Hematopoietic multipotent progenitor cell treated with erythropoietin and hydrocortisone succinate and interleukin-3 and kit ligand, for 15 days (in vitro differentiated cells): ENCODE measurements around the gene DNAJC7.
"Not testable (repeated sequence)": the region's sequence is repeated elsewhere in the genome, so short reads cannot be mapped to it uniquely, and the experiment has no call there.

Source experiments
- DNase-seq: peaks from one replicate; pipeline ENCODE4 v3.0.0-alpha.2; 2015; ENCODE audit warnings: low spot score

DNAJC7 gene

DNA sequence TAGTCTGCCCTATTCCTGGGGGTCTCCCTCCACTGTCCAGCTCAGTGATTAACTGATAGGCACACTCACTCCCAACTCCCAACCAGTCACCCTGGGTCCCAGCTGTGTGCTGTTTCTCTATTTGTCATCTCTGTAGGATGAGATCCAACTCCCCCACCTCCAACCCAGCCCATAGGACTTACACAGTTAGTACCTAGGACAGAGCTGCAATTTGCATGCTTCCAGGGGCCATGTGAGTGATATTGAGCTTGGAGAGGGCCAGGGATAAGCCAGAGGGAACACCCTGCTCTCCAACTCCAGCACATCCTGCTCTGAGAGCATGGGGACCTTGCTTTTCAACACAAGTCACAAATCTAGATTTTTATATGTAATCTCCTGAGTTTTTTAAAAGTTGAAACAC lies 24.4 kb upstream of the DNAJC7 start:
- no peak for DNase-seq

DNA sequence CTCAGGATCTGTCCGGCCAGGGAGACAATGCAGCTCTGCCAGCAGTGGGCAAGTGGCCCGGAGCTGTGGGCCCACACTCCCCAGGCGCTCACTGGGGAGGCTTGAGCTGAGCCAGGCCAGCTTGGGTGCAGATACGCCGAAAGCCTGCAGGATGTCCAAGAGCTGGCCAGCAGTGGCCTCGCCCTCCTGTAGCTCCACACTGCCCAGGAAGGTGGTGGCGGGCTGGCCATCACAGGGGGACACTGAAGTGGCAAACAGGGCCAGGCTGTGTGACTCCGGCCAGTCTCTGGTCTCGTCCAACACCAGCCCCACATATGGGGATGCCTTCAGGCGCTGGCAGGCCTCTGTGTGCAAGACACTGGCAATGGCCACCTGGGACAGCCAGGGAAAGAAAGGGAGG lies 23.6 kb upstream of the DNAJC7 start:
- no peak for DNase-seq

DNA sequence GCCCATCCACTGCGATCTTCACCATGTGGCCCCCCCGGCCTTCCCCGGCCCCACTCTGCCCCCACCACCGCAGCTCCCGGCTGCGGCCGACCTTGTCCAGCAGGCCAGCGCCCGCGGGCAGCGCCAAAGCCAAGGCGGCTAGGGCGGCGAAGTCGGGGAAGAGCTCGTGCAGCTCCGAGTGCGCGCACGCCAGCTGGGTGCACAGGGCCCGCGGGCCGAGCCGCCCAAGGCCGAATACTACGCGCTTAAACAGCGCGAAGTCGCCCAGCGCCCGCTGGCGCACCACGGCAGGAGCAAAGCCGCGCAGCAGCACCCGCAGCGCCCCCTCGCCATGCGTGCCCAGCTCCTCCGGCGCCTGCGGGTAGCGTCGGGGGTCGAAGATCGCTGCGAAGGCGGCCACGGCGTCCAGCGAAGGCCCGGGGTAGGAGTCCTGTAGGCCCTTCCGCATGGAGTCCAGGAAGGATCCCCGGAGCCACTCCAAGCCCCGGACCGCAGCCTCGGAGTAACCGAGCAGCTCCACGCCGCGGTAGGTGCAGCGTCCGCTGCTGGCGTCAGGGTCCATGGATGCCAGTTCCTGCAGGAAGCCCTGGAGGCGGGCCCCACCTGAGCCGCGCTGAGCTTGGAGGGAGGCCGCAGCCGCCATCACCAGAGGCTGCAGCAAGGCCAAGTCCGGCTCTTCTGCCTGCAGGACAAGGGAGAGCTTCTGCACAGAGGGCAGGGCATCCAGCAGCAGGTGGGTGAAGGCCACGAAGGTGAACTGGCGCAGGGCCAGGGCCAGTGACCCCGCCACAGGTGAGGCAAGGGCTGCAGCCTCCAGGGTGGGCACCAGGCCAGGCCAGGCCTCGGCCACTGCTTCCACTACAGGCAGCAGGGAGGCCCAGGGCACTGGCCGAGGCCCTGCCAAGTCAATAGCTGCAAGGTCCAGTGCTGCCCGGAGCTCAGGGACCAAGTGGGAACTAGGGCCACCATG lies 22.8 kb upstream of the DNAJC7 start:
- DNase-seq: no peak

DNA sequence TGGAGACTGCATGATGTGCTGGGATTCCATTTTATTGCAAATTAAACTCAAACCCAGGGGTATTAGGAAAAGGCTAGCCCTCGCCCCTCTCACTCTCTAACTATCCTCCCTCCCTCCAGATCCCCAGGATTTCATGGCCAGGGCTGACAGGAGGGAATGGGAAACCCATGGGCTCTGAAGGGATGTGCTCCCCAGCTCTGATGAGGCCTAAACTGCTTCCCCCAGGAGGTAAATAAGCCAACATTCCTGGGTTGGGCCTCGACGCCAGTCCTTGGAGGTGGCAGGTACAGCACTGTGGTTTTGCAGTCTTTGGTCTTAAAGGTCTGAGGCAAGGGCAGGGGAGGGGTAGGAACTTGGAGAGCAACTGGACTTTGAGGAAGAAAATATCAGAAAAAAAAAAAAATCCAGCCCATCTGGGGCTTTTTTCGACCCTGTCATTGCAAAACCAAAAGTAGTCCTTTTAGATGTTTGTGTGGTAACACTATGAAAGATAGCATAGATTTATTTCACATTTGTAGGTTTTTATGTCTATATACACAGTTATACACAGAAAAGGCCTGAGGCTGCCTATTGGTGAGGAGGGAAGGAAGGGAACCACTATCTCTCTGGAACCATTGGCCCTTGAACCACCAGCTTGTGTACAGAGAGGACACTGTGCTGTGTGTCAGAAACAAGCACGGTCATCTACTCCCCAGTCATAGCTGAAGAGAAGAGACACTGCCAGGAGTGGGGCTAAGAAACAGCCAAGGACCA lies 21.2 kb upstream of the DNAJC7 start:
- DNase-seq: no peak

DNA sequence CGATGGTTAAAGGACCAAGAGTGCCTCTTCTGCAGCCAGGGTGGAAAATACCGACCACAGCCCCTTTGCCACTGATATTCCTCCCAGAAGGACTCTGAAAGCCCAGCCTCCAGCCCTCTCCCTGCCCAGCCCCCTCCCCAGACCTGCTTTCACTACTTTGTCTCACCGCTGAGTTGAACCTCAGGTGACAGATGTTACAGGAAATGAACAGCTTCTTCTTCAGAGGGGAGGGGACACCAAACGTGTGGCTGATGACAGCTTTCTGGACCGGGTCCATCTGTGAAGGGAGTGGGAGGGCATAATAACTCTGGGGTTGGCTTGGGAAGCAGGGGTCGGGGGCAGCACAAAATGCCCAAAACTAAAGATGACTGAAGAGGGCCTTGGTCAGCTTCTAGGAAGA lies 16.8 kb upstream of the DNAJC7 start:
- DNase-seq: no peak

DNA sequence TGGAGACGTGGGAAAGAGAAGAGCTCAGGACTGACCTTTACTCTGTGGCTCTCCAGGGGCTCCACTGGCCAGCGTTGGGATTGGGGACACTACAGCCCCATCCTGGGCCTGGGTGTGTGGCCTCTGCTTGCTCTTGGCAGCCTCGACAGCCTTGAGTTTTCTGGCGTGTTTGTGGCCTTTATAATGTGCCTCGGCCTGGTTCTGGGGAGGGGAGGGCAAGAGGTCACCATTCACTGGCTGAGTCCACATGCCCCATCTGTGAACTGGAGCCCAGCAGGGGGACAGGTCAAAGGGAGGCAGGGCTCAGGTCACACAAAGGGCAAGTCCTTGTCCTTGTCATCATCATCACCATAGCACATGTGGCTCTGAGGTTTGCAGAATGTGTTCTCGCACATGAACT lies 14.3 kb upstream of the DNAJC7 start:
- no peak for DNase-seq

DNA sequence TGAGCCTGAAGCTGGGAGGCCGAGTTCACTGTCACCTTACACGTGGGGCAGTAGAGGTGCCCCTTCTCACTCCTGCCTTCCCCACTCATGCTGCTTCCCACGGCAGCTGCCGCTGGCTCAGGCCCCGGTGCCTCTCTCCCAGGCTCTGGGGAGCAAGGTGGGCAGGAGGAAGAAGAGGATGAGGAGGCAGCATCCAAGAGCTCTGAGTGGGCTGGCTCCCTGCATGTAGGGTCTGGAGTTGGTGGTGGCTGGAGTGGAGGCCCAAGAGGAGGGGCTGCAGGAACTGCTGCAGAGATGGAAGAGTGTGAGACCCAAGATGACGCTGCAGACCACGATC lies 11.5 kb upstream of the DNAJC7 start:
- no peak for DNase-seq

DNA sequence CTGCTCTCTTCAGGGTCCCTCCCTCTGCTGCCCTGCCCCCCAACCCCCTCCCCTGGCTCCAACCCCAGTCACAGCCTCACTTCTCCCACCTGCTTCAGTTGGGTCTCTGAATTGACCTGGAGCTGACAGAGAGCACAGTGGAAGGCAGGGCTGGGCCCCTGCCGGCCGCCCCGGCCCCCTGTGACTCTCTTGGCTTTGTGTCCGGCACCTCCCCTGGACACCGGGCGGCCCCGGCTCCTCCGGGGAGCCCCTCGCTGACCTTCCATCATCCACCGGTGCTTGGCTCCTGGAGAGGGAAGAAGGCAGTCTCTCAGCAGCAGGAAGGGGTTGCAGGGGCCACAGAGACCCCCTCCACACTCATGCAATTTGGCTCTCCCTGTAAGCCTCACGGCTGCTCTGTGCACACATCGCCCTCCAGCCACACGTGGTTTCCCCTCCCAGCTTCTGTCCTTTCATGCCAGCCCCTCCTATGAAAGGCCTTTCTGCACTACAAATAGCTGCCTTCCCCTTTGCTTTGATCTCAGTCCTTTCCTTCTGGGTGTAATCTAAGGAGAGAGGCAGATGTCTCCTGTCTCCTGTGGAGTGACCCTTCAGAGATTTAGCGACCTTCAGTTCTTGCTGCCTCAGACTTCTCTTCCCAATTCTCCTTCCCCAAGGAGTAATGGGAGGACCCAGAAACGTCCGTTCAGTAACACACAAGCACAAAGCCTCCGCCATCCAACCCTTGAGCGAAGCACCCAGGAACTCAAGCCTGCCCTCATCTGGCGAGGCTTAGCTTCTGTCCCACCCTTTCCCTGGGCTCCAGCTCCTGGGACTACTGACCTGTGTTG lies 10.9 kb upstream of the DNAJC7 start:
- DNase-seq: no peak

DNA sequence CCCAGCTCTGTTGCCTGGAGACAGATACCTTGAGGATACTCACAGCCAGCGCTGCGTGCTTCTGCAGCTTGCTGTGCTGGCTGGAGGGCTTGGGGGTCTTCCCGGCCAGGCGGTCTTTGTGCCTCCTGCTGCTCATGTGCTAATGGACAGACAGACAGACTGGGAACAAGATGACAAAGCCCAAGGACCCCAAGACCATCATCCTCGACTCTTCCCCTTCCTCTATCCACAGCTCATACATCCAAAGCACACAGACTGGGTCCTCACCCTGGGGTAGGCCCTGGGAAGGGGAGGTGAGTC lies 10.3 kb upstream of the DNAJC7 start:
- DNase-seq: no peak

DNA sequence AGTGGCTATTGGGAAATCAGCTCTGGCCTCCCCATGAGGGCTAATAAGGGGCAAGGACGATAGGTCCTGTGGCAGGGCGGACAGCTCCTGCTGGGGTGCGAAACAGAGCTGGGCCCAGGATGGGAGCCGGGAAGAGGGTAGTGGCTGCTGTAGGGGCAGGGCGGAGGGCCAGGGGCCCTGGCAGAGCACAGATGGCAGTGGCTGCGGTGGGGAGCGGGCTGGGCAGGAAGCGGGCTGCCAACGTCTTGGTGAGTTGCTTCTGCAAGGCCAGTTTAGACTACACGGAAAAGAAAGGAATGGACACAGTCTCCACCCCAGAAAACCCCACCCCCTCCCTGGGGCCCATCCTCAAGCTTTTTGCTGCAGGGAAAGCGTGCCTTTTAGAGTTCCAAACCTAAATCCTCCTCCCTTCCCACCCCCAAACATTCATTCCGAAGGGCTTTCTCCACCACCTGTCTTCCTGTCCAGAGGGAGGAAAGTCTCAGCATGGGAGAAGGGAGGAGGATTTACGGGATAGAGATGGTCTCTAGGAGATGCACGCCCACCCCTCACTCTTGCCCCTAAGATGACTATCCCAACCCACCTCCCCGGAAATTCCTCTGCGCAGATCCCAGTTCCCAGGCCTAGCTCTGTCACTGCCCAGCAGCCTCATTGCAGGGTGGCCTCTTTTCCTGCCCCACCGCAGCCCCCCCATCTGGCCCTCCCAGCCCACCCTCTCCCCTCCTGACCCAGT lies 9.8 kb upstream of the DNAJC7 start:
- no peak for DNase-seq

DNA sequence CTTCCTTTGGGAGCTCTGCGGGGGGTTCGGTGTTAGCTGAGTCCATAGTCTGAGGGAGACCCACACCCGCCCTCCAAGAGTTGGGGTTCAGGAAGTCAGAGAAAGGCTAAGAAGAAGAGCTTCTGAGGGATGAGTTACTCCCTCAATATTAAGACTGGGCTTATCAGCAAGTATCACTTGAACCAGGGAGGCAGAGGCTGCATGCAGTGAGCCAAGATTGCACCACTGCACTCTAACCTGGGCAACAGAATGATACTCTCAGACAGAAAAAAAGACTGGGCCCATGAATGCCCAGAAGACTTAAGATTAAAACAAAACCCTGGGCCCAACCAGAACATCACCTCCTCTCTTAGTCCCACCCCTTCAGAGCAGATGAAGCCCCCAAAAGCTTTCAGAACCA lies 8.7 kb upstream of the DNAJC7 start:
- DNase-seq: peak; percentile 20

DNA sequence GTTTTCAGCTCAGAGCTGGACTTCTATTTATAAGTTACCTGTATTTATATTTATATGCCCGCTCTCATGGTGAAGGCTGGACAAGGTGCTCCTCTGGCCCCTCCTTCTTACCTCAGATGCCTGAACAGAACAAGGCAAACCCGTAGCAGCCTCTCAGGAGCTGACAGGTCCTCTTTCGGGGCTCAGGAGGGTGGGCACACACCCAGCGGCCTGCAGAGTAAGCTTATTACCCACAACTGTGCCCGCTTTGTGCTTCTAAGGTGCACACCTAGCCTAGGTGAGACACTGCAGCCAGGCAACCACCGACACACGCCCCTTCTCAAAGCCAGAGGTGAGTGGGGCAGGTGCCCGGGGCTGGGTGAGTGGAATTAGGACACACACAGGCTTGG lies 7.9 kb upstream of the DNAJC7 start:
- no peak for DNase-seq

DNA sequence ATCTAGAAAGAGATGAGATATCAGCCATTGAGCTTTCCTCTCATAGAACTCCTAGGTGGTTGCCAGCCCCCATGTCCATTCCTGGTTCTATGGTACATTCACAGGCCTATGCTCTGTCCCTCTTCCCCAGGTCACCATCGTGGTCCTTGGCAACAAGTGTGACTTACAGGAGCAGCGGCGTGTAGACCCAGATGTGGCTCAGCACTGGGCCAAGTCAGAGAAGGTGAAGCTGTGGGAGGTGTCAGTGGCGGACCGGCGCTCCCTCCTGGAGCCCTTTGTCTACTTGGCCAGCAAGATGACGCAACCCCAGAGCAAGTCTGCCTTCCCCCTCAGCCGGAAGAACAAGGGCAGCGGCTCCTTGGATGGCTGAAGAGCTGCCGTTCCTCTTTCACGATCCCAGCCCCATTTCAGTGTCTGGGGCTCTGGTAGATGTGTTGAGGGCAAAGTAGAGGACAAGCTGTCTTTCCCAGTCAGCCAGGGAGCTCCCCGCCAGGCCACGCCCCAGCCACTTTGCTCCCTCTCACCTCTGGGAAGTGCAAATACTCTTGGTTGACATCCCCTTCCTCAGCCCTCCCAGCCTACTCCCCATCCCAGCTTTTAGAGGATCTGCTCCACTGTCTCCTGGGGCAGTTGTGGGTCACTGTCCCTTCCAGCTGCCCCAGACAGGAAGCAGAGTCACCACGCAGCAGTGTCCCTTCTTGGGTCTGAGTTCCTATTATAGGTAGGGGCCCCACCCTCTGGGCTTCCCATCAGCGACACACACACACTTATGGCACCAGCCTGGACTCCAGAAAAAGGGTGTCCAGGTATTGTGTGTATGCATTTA lies 6.5 kb upstream of the DNAJC7 start:
- DNase-seq: no peak

DNA sequence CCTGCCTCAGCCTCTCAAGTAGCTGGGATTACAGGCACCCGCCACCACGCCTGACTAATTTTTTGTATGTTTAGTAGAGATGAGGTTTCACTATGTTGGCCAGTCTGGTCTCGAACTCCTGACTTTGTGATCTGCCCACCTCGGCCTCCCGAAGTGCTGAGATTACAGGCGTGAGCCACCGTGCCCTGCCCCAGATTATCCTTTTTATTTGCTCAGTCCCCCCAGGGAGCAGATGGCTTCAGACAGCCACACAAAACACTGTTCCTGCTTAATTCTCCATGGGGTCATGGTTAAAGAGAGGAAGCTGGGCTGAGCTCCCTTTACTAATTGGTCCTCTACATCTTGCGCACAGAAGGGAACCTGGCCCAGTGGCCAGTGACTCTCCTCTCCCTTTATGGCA lies 3.6 kb upstream of the DNAJC7 start:
- DNase-seq: not testable (repeated sequence)

DNA sequence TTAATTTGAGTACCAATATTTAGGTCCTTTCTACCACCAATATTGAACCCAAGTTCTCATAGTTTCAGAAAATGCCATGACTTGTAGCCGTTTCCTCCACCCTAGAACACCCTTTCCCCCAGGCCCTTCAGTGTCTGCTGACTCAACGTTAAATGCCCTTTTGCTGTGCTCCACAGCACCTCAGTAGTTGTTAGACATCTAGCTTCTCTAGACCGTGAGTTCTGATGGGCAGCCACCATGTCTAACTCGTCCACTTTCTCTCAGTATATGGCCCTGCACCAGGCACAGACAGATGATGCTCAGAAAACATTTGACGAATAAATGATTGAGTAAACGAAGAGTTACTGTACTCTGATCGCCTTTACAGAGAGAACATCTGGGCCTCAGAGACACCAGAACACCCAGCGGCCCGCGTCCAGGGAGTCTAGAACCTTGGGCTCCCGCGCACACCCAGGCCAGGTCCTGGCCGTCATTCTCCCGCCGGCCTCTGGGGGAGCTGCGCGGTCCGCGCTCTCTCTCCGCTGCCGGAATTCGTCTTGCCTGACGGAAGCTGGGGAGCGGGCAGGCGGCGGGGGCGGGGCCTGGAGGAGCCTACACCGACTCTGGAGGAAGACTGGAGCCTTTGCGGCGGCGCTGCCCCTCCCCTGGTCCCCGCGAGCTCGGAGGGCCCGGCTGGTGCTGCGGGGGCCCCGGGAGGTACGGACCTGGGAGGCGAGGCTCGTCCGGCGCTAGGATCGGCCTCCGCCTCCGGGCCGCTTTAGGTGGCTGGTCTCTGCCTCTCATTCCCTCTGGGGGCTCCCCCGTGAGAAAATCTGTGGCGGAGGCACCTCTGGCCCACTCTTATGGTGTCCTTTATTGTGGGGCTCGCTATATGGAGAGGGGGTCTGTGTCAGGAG lies 2.5 kb upstream of the DNAJC7 start, which contains the start of gene NKIRAS2:
NKIRAS2 (plus strand) TSS at position 582 of the 896 bp plus-strand sequence. CDS start 1,488 bp downstream, outside the sequence.
- peak; percentile 93 for DNase-seq

DNA sequence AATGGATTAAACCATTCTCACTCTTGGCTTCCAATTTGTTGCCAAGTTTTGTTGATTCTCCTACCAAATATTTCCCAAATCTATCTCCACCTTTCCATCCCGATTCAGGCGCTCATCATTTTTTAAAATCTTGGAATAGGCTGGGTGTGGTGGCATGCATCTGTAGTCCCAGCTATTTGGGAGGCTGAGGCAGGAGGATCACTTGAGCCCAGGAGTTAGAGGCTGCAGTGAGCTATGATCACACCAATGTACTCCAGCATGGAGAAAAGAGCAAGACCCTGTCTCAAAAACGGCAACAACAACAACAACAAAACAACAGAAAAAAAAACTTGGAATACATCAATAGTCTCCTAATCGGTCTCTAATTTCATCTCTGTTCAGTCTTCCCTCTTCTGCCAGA lies 1.7 kb upstream of the DNAJC7 start:
- DNase-seq: no peak

DNA sequence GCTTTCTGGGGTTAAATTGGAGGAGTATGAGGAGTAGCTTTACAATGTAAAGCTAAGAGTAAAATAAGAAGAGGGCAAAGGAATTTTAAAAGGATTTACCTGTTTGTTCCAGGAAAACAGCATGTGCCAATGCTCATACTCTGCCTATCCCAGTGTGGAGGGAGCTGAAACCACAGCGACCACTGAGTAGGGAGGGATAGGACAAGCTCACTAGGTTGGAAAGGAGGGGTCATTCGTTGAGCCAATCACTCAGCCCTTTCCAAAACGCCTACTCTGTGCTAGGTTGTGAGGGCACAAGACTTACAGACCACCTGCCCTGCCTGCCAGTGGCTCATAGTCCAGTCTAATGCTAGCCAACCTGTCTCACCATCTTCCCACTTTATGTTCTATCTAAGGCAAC lies 1.1 kb upstream of the DNAJC7 start:
- DNase-seq: no peak

DNA sequence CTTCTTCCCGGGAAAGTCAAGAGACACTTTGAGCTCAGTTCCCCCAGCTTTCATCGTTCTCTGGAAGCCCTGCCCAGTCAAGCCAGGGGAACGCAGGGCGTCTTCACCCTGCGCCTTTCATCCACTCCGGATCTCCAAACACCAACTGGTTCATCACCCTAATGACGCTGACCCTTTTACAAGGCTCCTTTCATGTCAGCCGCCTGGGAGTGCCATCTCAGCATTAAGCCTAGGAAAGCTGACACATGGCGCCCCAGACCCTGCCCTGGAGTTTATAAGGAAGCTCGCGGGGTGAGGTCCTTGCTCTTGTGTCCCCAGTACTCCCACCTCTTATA lies 594 bp upstream of the DNAJC7 start:
- DNase-seq: no peak

DNA sequence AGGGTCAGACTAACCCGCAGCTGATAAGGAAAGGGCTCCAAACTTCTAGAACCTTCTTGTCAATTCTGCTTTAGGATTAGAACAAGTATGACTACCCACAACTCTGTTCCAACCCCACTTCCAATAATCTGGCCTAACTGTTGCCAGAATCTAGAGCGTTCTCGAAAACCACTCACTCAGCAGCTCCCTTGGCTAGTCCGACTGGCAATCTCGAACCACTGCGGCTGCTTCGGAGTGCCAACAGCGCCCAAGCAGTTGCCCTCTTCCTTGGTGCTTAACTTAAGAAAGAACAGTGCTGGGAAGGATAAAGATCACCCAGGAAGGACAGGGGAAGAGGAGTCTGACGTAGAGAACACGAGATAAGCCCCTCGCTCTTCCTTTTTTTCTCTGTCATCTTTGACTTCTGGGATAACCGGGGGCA lies 818 bp downstream of the DNAJC7 start:
- DNase-seq: peak; percentile 38

DNA sequence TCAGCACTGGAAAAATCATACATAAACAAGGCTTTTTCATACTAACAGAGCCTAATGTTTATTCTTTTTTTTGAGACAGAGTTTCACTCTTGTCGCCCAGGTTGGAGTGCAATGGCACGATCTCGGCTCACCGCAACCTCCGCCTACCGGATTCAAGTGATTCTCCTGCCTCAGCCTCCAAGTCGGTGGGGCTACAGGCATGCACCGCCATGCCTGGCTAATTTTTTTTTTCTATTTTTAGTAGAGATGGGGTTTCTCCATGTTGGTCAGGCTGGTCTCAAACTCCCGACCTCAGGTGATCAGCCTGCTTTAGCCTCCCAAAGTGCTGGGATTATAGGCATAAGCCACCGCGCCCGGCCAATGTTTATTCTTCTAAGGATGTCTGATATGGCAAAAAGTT lies 3.5 kb downstream of the DNAJC7 start:
- not testable (repeated sequence) for DNase-seq
